ENCODE data around the gene MRPS7.

The MRPS7 gene

GRCh38 chr17:75241143-75241430, 20.6 kb upstream of the MRPS7 start:
- POLR2A ChIA-PET, result no interaction called here
- H3K4me3 ChIP-seq (ENCODE audit: low read depth, low read length), result no peak overlapping the region
- no peak for DNase-seq (ENCODE audit: low read depth, low spot score)
- no peak for TF ChIP-seq CTCF (IDR thresholded peaks at IDR 0.05; ENCODE audit: insufficient read depth, low read length, missing control alignments)
- CTCF ChIA-PET, result interaction anchor here (1.1 to 6.0 kb wide), 15 partner anchors 8 to 279 kb away, joined by 3 to 73 read pairs (median 15); partner anchors contain the start of genes GGA3 and MIF4GD

- H3K4me3 ChIP-seq (ENCODE audit: low read depth, low read length), result no peak overlapping the region
- no peak for TF ChIP-seq CTCF (IDR thresholded peaks at IDR 0.05; ENCODE audit: insufficient read depth, low read length, missing control alignments)
- ChIA-PET POLR2A (no interaction called here), CTCF (interaction anchor here (0.6 to 6.0 kb wide), 11 partner anchors 8 to 171 kb away, joined by 3 to 73 read pairs (median 8); partner anchors contain the start of genes GGA3 and MIF4GD)
- DNase-seq (ENCODE audit: low read depth, low spot score), result no peak
These were observed 20.2 kb upstream of the MRPS7 start for GRCh38 chr17:75241502-75241901.

- TF ChIP-seq CTCF (IDR thresholded peaks at IDR 0.05; ENCODE audit: insufficient read depth, low read length, missing control alignments), result no peak
- ChIA-PET CTCF (interaction anchor here (0.6 to 6.0 kb wide), 6 partner anchors 7 to 170 kb away, joined by 3 to 73 read pairs (median 14); partner anchors contain the start of genes GGA3 and MIF4GD), POLR2A (no interaction called here)
- H3K4me3 ChIP-seq (ENCODE audit: low read depth, low read length), result no peak overlapping the region
- no peak for DNase-seq (ENCODE audit: low read depth, low spot score)
These were observed 19.7 kb upstream of the MRPS7 start for GRCh38 chr17:75241996-75242460.

- CTCF ChIA-PET, result interaction anchor here (1.3 to 6.0 kb wide), 4 partner anchors 7 to 169 kb away, joined by 8 to 73 read pairs (median 24); partner anchors contain the start of genes GGA3 and MIF4GD
- POLR2A ChIA-PET, result no interaction called here
- no peak for TF ChIP-seq CTCF (IDR thresholded peaks at IDR 0.05; ENCODE audit: insufficient read depth, low read length, missing control alignments)
- H3K4me3 ChIP-seq (ENCODE audit: low read depth, low read length), result no peak overlapping the region
- DNase-seq (ENCODE audit: low read depth, low spot score), result no peak
These were observed 19.1 kb upstream of the MRPS7 start for GRCh38 chr17:75242461-75243042.

GRCh38 chr17:75244133-75244866, 17.4 kb upstream of the MRPS7 start:
- POLR2A ChIA-PET, result no interaction called here
- H3K4me3 ChIP-seq (ENCODE audit: low read depth, low read length), result no peak overlapping the region
- no peak for TF ChIP-seq CTCF (IDR thresholded peaks at IDR 0.05; ENCODE audit: insufficient read depth, low read length, missing control alignments)
- CTCF ChIA-PET, result interaction anchor here (1.2 to 1.3 kb wide), 2 partner anchors 12 to 27 kb away, joined by 3 to 7 read pairs; partner anchors contain the start of gene MIF4GD
- DNase-seq (ENCODE audit: low read depth, low spot score), result no peak

- CTCF ChIA-PET, result interaction anchor here (1.2 to 1.3 kb wide), 2 partner anchors 12 to 26 kb away, joined by 3 to 7 read pairs; partner anchors contain the start of gene MIF4GD
- no peak for TF ChIP-seq CTCF (IDR thresholded peaks at IDR 0.05; ENCODE audit: insufficient read depth, low read length, missing control alignments)
- no peak for DNase-seq (ENCODE audit: low read depth, low spot score)
- H3K4me3 ChIP-seq (ENCODE audit: low read depth, low read length), result no peak overlapping the region
- POLR2A ChIA-PET, result no interaction called here
These were observed 16.7 kb upstream of the MRPS7 start for GRCh38 chr17:75245011-75245410.

Data from AG04449 (cell line).